Measurements from ENCODE around the gene PRKD2. TPM values are rescaled to one million over a fixed set of nuclear protein-coding genes. Genes with fewer than 3 reads are reported as not detected.

The PRKD2 gene
- total RNA-seq, 1 experiment from 2014 or later, result 98.3 TPM

DNA sequence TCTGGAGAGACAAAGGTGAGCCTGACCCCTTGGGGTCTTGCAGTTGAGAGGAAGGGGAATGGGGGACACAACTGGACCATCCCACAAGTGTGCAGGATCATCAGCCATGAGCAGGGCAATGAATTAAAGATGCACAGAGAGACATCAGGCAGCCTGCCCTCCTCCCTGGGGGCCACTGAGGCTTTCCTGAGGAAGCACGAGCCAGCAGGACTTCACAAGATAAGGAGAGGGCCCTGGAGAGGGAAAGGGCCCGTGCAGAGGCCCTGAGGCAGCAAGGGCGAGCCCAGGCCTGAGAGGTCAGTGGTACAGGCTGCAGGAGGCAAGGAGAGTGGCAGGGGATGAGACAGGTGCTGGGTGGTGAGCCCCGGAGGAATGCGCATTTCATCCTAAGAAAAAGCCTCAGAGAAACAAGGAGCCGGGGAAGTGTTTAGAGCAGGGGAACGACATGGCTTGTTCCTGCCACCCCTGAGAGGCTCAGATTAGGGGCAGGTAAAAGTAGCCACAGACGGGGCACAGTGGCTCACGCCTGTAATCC lies 9.0 kb upstream of the PRKD2 start:
- TF ChIP-seq, protein P1, sequence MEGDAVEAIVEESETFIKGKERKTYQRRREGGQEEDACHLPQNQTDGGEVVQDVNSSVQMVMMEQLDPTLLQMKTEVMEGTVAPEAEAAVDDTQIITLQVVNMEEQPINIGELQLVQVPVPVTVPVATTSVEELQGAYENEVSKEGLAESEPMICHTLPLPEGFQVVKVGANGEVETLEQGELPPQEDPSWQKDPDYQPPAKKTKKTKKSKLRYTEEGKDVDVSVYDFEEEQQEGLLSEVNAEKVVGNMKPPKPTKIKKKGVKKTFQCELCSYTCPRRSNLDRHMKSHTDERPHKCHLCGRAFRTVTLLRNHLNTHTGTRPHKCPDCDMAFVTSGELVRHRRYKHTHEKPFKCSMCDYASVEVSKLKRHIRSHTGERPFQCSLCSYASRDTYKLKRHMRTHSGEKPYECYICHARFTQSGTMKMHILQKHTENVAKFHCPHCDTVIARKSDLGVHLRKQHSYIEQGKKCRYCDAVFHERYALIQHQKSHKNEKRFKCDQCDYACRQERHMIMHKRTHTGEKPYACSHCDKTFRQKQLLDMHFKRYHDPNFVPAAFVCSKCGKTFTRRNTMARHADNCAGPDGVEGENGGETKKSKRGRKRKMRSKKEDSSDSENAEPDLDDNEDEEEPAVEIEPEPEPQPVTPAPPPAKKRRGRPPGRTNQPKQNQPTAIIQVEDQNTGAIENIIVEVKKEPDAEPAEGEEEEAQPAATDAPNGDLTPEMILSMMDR (IDR thresholded peaks at IDR 0.05; ENCODE audit: unreplicated experiment), result no peak
- Mint-ChIP-seq H3K27ac (ENCODE audit: unreplicated experiment) (peak overlapping the region; percentile 64), H3K4me1 (ENCODE audit: low read depth, unreplicated experiment) (peaks cover 23% of the 10 kb centered on the region), H3K36me3 (ENCODE audit: insufficient read depth, unreplicated experiment) (peaks cover 77% of the 10 kb centered on the region), H3K4me3 (ENCODE audit: low read depth, unreplicated experiment) (no peak overlapping the region), H3K9me3 (ENCODE audit: low read depth, unreplicated experiment) (no peaks in the 10 kb centered on the region), H3K27me3 (ENCODE audit: unreplicated experiment) (no peaks in the 10 kb centered on the region)
- CTCF ChIA-PET, result interaction anchor here (0.8 kb wide), 1 partner anchor 8 kb away, joined by 5 read pairs; no protein-coding TSS in a partner anchor
- intact Hi-C loops (cut with micrococcal nuclease; ENCODE audit: unreplicated experiment), result no loop called here
- no peak for DNase-seq
- BruUV-seq (replicated peaks), result no TSS peak

DNA sequence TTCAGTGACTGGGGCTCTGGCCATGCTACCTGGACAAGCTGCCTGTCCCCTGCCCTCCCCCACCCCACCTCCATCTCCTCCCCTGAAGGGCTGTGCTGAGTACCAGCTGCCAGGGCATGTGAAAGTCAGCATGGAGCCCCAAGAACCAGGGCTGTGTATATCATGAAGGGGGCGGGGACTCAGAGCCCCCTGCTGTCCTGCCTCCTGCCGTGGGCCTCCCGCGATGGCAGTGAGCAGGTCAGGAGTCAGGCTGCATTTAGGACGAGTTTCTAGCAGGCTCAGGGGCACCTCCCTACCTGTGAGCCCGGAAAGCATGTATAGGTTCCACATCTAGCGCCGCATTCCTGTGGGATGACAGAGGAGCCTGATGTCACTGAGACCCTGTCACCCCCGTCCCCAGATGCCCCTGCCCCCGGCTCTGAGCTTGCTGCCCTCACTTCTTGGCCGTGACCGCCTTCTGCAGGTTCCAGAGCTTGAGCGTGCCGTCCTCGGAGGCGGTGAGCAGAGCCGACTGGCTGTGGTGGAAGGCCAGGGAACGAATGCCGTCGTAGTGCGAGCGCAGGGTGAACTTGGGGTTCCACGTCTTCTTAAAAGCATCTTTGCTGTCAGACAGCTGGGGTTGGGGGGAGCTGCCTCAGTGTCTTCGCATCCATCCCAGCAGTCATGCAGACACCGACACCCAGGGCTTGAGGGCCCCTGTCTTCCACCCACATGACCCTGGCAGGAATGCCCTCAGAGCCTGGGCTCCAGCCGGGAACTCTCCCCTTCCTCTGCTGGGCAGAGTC lies 8.3 kb upstream of the PRKD2 start:
- CTCF ChIA-PET, result no interaction called here
- no TSS peak for BruUV-seq (replicated peaks)
- peaks cover 77% of the 10 kb centered on the region for H3K36me3 Mint-ChIP-seq (ENCODE audit: insufficient read depth, unreplicated experiment)
- intact Hi-C loops (cut with micrococcal nuclease; ENCODE audit: unreplicated experiment), result no loop called here
- H3K27ac Mint-ChIP-seq (ENCODE audit: unreplicated experiment), result no peak overlapping the region
- TF ChIP-seq, protein P1 (IDR thresholded peaks at IDR 0.05; ENCODE audit: unreplicated experiment), result no peak
- no peaks in the 10 kb centered on the region for H3K9me3 Mint-ChIP-seq (ENCODE audit: low read depth, unreplicated experiment)
- no peak overlapping the region for H3K4me3 Mint-ChIP-seq (ENCODE audit: low read depth, unreplicated experiment)
- H3K27me3 Mint-ChIP-seq (ENCODE audit: unreplicated experiment), result no peaks in the 10 kb centered on the region
- no peak for DNase-seq
- H3K4me1 Mint-ChIP-seq (ENCODE audit: low read depth, unreplicated experiment), result peaks cover 16% of the 10 kb centered on the region

DNA sequence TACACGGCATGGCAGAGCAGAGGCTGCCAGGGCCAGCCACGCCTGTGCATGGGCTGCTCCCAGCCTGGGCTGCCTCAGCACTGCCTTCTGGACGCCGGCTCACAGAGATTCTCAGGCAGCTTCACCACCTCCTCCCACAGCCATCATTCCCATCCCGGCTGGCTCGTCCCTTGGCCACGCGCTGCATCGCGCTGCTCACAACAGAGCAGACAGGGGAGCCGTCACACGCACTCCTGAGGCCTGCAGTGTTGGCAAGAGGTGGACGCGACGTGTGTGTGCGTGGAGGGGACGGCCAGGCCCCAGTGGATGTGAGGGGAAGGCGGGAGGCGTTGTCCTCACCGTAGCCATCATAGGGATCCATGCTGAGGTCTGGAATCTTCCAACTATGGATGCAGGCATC lies 7.6 kb upstream of the PRKD2 start:
- Mint-ChIP-seq H3K27me3 (ENCODE audit: unreplicated experiment) (no peaks in the 10 kb centered on the region), H3K4me1 (ENCODE audit: low read depth, unreplicated experiment) (peaks cover 13% of the 10 kb centered on the region), H3K27ac (ENCODE audit: unreplicated experiment) (no peak overlapping the region), H3K4me3 (ENCODE audit: low read depth, unreplicated experiment) (no peak overlapping the region), H3K36me3 (ENCODE audit: insufficient read depth, unreplicated experiment) (peaks cover 75% of the 10 kb centered on the region), H3K9me3 (ENCODE audit: low read depth, unreplicated experiment) (no peaks in the 10 kb centered on the region)
- BruUV-seq (replicated peaks), result no TSS peak
- TF ChIP-seq, protein P1 (IDR thresholded peaks at IDR 0.05; ENCODE audit: unreplicated experiment), result no peak
- CTCF ChIA-PET, result interaction anchor here (0.6 kb wide), 1 partner anchor 1856 kb away, joined by 3 read pairs; no protein-coding TSS in a partner anchor
- intact Hi-C loops (cut with micrococcal nuclease; ENCODE audit: unreplicated experiment), result no loop called here
- no peak for DNase-seq

DNA sequence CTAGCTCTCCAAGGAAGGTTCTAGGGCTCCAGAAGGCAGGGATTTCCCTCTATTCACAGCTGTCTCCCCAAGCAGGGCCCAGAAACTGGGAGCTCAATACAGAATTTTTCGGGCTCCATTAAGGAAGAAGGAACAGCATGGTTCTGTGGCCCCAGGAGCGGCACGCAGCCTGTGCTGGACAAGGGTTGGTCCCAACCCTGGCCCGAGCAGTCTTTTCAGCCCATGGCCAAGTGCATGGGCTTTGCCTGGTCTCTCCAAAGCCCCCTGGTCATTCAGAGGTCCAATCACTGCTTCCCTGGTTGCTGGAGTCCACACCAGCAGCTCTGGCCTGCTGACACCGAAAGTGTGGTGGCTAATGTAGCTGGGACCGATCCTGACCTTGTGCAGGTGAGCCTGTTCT lies 6.6 kb upstream of the PRKD2 start:
- Mint-ChIP-seq H3K27ac (ENCODE audit: unreplicated experiment) (no peak overlapping the region), H3K27me3 (ENCODE audit: unreplicated experiment) (no peaks in the 10 kb centered on the region), H3K9me3 (ENCODE audit: low read depth, unreplicated experiment) (no peaks in the 10 kb centered on the region), H3K36me3 (ENCODE audit: insufficient read depth, unreplicated experiment) (peaks cover 75% of the 10 kb centered on the region), H3K4me3 (ENCODE audit: low read depth, unreplicated experiment) (no peak overlapping the region), H3K4me1 (ENCODE audit: low read depth, unreplicated experiment) (peaks cover 9% of the 10 kb centered on the region)
- no TSS peak for BruUV-seq (replicated peaks)
- intact Hi-C loops (cut with micrococcal nuclease; ENCODE audit: unreplicated experiment), result no loop called here
- TF ChIP-seq, protein P1 (IDR thresholded peaks at IDR 0.05; ENCODE audit: unreplicated experiment), result no peak
- CTCF ChIA-PET, result interaction anchor here (1.1 kb wide), 1 partner anchor 9 kb away, joined by 5 read pairs; no protein-coding TSS in a partner anchor
- no peak for DNase-seq

Data from Calu3 (cell line).